Heart left ventricle (tissue), 16 donors: ENCODE data around the gene BAIAP2. TPM values are rescaled to one million over a fixed set of nuclear protein-coding genes. Genes with fewer than 3 reads are reported as not detected.

Experiments
- ATAC-seq, 4 donors: fragments of 200-7000 bp; cut with Tn5 transposase; one replicate each; pipeline ENCODE4 v1.9.1; 2020 to 2022; ENCODE audit warnings: moderate library complexity in 4 of 4, mild to moderate bottlenecking in 3 of 4, moderate number of reproducible peaks in 1 of 4
- DNase-seq, 5 donors: peaks; one replicate each; pipeline ENCODE4 v3.0.0-alpha.2; 2020
- H3K27ac ChIP-seq, 12 donors: fragments of 200-600 bp; sonication (generic) in 4 of 12; one replicate each; pipeline versions ENCODE4 v1.5.0 to v1.8.0; 2016 to 2022; ENCODE audit warnings: mild to moderate bottlenecking in 2 of 12
- H3K27me3 ChIP-seq, 9 donors: fragments of 200-600 bp; sonication (generic) in 2 of 9; one replicate each; pipeline versions ENCODE4 v1.5.1 to v1.8.0; 2016 to 2022; ENCODE audit warnings: mild to moderate bottlenecking in 3 of 9
- H3K36me3 ChIP-seq, 9 donors: fragments of 200-600 bp; sonication (generic) in 2 of 9; one replicate each; pipeline versions ENCODE4 v1.5.0 to v1.8.0; 2018 to 2022; ENCODE audit warnings: mild to moderate bottlenecking in 2 of 9
- H3K4me1 ChIP-seq, 12 donors: fragments of 200-600 bp; sonication (generic) in 4 of 12; one replicate each; pipeline versions ENCODE4 v1.5.0 to v1.8.0; 2016 to 2022; ENCODE audit warnings: mild to moderate bottlenecking in 3 of 12
- H3K4me3 ChIP-seq, 12 donors: fragments of 200-600 bp; sonication (generic) in 4 of 12; one replicate each; pipeline versions ENCODE4 v1.5.0 to v1.8.0; 2017 to 2022; ENCODE audit warnings: mild to moderate bottlenecking in 9 of 12, moderate library complexity in 4 of 12
- H3K9me3 ChIP-seq, 12 donors: fragments of 200-600 bp; sonication (generic) in 4 of 12; one replicate each; pipeline versions ENCODE4 v1.5.0 to v1.8.0; 2016 to 2022; ENCODE audit warnings: mild to moderate bottlenecking in 1 of 12
- POLR2A ChIP-seq, 2 donors: fragments of 450-650 bp; IDR thresholded peaks; one replicate each; pipeline ENCODE4 v1.6.1; 2017; ENCODE audit warnings: antibody characterized with exemption in 2 of 2, mild to moderate bottlenecking in 2 of 2, moderate library complexity in 2 of 2
- WGBS, 4 donors: extraction: QIAGEN DNeasy Blood & Tissue Kit in 2 of 4; methylation state at CpG; one replicate each; pipeline versions ENCODE4 v1.1.5 to v1.1.7; 2013 to 2018; 5-methylcytosine and 5-hydroxymethylcytosine counted together
- intact Hi-C, 10 donors: fragments of 100-400 bp; cut with DNase I; formaldehyde crosslinking; loops; one replicate each; pipeline versions ENCODE4 v1.11.1 to v1.14.2; 2022
- polyA plus RNA-seq, 2 donors: library from polyadenylated mRNA; stranded (reverse); fragments of 200-250 nt; gene quantifications; one replicate each; pipeline ENCODE4 v1.2.3, GENCODE V29; 2013
- total RNA-seq, 9 donors: library from RNA; depleted of rRNA in 2 of 9; stranded (reverse); fragments of >200 nt in 2 of 9; fragmentation: NEBNext Ultra II Directional in 3 of 9; extraction: Animal tissue kit (Norgen Biotek cat#: 25700) in 3 of 9; gene quantifications; one replicate each; pipeline versions ENCODE4 v1.1.0 to v1.2.4, GENCODE V29; 2016 to 2023
- TF ChIP-seq, protein P1 (sequence below), 12 donors: fragments of 200-600 bp; sonication (generic) in 4 of 12; IDR thresholded peaks; one replicate each; pipeline versions ENCODE4 v1.5.0 to v1.8.0; 2018 to 2022; ENCODE audit warnings: antibody characterized with exemption in 12 of 12, mild to moderate bottlenecking in 5 of 12
- donor health status: ischemic (EF 13 %, LVEDD 7.1; RV severe dilation, severe dysfunction).
- donor health status: healthy with polysubstance abuse.
- donor health status: DM: no; HTN: yes; CAD: no.
- donor health status: DM: no; HTN: no; CAD: no.
- donor health status: ischemic (EF 25% LVEDD 6.9; RV normal size, moderate dysfunction).
- donor health status: ischemic (EF 25% LVEDD 5.7; RV mildly dilated, moderate dysfunction).
- donor health status: healthy.
- donor health status: DM: yes; HTN: yes; CAD: no.
- donor health status: ischemic (EF 35%, LVEDD 5.7; RV mildly dilated, moderate dysfunction).
- donor health status: nonischemic (EF 11% LVEDD 7.7; RV severe dilation, severe dysfunction).
- donor health status: DM: yes; HTN: yes; CAD: no.
- donor health status: PGD.
- donor health status: ischemic (EF 29% LVEDD 5.4; RV normal size, mild dysfunction).
- donor health status: nonischemic (EF 23%, LVEDD 6.1; RV moderate dilation, normal function).

Gene BAIAP2
- total and polyA plus RNA-seq, 11 donors = 8.9 to 30.2 (median 18.5) TPM

DNA sequence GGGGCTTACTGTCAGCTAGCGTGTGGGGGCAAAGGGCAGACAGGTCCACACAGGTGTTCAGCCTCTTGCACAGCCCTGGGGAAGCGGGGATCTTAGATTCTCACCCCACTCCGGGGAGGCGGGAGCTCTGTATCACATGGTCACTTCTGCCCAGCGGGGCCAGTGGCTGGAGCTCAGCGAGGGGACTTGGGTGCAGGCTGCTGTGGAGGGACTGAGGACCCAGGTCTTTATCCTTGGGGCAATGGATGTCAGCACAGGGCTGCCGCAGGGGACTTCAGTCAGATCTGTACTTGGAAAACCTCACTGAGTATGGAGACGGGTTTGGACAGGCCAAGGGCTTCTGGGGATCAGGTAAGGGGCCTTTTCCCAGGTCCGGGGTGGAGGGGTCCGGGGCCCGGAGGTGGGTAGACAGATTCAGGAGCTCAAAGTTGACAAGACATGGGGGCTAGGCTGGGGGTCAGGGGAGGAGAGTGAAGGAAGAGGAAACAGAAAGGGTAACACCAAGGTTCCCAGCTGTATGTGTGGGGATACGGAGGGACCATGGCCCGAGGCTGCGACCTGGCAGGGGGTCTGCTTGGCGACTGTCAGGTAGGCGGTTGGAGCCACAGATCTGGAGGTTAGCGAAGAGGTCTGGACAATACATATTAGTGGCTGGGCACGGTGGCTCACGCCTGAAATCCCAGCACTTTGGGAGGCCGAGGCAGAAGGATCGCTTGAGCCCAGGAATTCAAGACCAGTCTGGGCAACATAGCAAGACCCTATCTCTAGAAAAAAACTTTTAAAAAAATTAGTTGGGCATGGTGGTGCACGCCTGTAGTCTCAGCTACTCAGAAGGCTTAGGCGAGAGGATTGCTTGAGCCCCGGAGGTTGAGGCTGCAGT, 15.1 kb upstream of the BAIAP2 start:
- DNase-seq = peak in 1 of 5 donors; percentile 20
- H3K4me3 ChIP-seq = no peak overlapping the region
- WGBS, 4 donors = 86 to 93% (median 87%) methylated on average over 23 to 24 of the region's 24 CpGs
- TF ChIP-seq, protein P1, sequence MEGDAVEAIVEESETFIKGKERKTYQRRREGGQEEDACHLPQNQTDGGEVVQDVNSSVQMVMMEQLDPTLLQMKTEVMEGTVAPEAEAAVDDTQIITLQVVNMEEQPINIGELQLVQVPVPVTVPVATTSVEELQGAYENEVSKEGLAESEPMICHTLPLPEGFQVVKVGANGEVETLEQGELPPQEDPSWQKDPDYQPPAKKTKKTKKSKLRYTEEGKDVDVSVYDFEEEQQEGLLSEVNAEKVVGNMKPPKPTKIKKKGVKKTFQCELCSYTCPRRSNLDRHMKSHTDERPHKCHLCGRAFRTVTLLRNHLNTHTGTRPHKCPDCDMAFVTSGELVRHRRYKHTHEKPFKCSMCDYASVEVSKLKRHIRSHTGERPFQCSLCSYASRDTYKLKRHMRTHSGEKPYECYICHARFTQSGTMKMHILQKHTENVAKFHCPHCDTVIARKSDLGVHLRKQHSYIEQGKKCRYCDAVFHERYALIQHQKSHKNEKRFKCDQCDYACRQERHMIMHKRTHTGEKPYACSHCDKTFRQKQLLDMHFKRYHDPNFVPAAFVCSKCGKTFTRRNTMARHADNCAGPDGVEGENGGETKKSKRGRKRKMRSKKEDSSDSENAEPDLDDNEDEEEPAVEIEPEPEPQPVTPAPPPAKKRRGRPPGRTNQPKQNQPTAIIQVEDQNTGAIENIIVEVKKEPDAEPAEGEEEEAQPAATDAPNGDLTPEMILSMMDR (IDR thresholded peaks at IDR 0.05) = no peak
- TF ChIP-seq POLR2A (IDR thresholded peaks at IDR 0.05) = no peak
- no peaks in the 10 kb centered on the region for H3K36me3 ChIP-seq
- intact Hi-C loops = loop anchor here in 3 of 10 donors (5.0 to 10.0 kb wide), 3 partner anchors 77 to 215 kb away; partner anchors contain the start of genes NDUFAF8 (in 1 of the 3) and TEPSIN (in 1 of the 3)
- H3K9me3 ChIP-seq = peaks cover 0 to 9% (median 0%) of the 10 kb centered on the region in 12 donors
- no peak for ATAC-seq
- H3K27me3 ChIP-seq = no peaks in the 10 kb centered on the region
- peaks cover 0 to 41% (median 24%) of the 10 kb centered on the region in 12 donors for H3K4me1 ChIP-seq
- H3K27ac ChIP-seq = peak overlapping the region in 2 of 12 donors; percentile 75 to 82

DNA sequence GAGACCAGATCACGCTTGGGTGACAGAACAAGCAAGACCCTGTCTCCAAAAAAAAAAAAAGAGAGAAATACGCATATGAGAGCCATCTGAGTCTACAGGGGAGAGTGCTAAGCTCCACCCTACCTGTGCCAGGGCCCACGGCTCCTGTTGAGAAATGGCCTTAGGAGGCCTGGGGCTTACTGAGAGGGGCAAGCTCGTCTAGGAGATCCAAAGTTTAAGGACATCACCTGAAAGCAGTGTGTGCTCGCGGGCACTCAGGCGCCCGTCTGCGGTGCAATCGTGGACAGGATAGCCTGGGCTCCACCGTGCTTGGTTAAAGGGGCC, 14.5 kb upstream of the BAIAP2 start:
- intact Hi-C loops = loop anchor here in 2 of 10 donors (5.0 kb wide), 2 partner anchors 77 to 82 kb away; no protein-coding TSS in a partner anchor
- Histone ChIP-seq H3K27me3 (no peaks in the 10 kb centered on the region), H3K36me3 (no peaks in the 10 kb centered on the region), H3K9me3 (peaks cover 0 to 9% (median 0%) of the 10 kb centered on the region in 12 donors), H3K4me3 (no peak overlapping the region), H3K27ac (peak overlapping the region in 6 of 12 donors; percentile 57 to 82 (median 70)), H3K4me1 (peaks cover 0 to 41% (median 24%) of the 10 kb centered on the region in 12 donors)
- no peak for DNase-seq
- no peak for TF ChIP-seq POLR2A (IDR thresholded peaks at IDR 0.05)
- TF ChIP-seq, protein P1 (IDR thresholded peaks at IDR 0.05) = no peak
- no peak for ATAC-seq
- 89 to 92% (median 91%) methylated on average over 11 of the region's 11 CpGs for WGBS, 4 donors

DNA sequence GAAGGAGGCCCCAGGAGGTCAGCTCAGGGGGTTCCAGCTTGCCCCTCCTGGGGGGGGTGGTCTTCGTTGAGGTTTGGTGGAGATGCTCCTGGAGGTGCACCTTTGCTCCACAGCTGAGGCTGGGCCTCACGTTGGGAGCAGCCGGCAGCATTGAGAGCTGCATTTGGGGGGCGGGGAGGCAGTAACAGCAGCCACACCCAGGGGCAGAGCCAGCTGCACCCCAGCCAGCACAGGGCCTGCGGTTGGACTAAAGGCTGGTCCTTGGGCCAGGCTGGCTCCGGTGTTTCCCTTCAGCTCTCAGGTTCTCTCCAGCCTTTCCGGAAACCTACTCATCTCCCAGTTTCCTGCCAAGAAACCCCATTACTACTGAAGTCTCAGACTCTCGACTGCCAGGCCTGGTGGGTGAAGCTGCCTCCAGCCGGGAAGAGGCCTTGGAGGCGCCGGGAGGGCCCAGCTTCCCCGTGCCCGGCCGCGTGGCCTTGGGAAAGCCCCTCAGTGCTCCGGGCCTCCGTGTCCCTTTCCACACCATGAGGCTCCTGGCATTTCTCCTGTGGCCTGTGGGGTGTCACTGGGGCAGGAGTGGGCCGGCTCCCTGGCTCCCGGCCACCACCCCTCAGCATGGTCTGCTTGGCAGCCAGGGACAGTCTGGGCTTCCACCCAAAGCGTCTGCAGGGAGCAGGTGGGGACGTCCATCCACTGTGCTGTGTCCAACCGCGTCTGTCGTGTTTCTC, 14.0 kb upstream of the BAIAP2 start:
- no peak for TF ChIP-seq POLR2A (IDR thresholded peaks at IDR 0.05)
- TF ChIP-seq, protein P1 (IDR thresholded peaks at IDR 0.05) = no peak
- peak; percentile 59 to 89 (median 86) for ATAC-seq
- 32 to 58% (median 45%) methylated on average over 17 to 24 of the region's 24 CpGs for WGBS, 4 donors
- Histone ChIP-seq H3K9me3 (peaks cover 0 to 9% (median 0%) of the 10 kb centered on the region in 12 donors), H3K27me3 (peaks cover 0 to 4% (median 0%) of the 10 kb centered on the region in 9 donors), H3K4me3 (no peak overlapping the region), H3K27ac (peak overlapping the region; percentile 10 to 82 (median 60)), H3K36me3 (no peaks in the 10 kb centered on the region), H3K4me1 (peaks cover 0 to 41% (median 24%) of the 10 kb centered on the region in 12 donors)
- peak; percentile 69 to 83 (median 81) for DNase-seq
- intact Hi-C loops = loop anchor here in 2 of 10 donors (5.0 kb wide), 2 partner anchors 76 to 81 kb away; no protein-coding TSS in a partner anchor
